Measurements from ENCODE around the gene TUBB2A.
"Not testable (repeated sequence)": the region's sequence is repeated elsewhere in the genome, so short reads cannot be mapped to it uniquely, and the experiment has no call there.

TUBB2A gene

DNA sequence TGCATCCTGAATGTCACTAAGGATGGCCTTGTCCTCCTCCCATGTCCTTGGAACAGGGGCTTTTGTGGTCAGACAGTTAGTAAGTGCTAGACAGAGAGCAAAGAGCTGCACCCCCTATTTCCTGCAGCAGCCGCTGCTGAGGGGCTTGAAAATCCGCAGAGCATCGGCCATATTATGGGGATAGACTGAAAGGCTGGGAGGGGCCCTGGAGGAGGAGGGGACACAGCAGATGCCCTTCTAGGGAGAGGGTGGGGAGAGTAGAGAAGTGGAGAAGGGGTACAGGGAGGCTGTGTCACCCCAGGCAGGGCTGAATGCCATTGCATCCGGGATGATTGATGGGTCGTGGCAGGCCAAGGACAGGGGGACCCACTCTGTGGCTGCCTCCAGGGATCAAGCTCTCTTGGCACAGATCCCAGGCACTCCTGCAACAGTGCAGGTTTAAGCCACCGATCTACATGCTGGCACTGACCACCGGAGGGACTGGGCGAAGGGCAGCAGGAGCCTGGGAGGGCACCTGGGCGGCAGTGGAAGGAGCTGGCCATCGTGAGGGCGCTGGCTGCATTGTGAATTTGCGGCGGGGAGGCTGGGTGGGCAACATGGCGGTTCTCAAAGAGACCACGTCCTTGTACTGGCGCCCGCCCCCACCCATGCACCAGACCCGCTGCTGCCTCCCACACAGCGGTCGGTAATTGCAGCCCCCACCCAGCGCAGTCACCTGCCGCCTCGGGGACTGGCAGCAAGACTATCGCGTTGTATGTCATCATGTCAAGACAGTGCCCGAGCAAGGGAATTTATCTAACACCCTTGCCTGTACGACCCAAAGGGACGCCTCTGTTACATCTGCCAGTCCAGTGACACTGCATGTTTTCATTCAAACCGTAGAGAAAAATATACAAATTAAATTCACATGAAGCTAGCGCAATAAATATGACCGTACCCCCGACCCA is 887 bp downstream of the TUBB2A start:
- H3K36me3 ChIP-seq (ENCODE audit: control insufficient read depth in 5 of 5, insufficient read depth in 5 of 5, low read length in 5 of 5), result peaks cover 13 to 29% (median 25%) of the 10 kb centered on the region in 5 donors
- peak overlapping the region in 4 of 5 donors; percentile 71 to 91 (median 87) for H3K9ac ChIP-seq (ENCODE audit: low read length in 5 of 5)
- peak overlapping the region; percentile 98 for H3K27ac ChIP-seq (ENCODE audit: low read depth, low read length)
- H3K9me3 ChIP-seq (ENCODE audit: control insufficient read depth in 5 of 5, low read length in 5 of 5); H3K27me3 ChIP-seq (ENCODE audit: control insufficient read depth in 5 of 5, insufficient read depth in 4 of 5, low read length in 5 of 5): not testable (repeated sequence)
- peaks cover 4 to 44% (median 29%) of the 10 kb centered on the region in 5 donors for H3K4me1 ChIP-seq (ENCODE audit: control insufficient read depth in 5 of 5, insufficient read depth in 5 of 5, low read length in 5 of 5)
- peak overlapping the region; percentile 88 to 98 (median 95) for H3K4me3 ChIP-seq (ENCODE audit: low read depth in 1 of 5, low read length in 5 of 5)

DNA sequence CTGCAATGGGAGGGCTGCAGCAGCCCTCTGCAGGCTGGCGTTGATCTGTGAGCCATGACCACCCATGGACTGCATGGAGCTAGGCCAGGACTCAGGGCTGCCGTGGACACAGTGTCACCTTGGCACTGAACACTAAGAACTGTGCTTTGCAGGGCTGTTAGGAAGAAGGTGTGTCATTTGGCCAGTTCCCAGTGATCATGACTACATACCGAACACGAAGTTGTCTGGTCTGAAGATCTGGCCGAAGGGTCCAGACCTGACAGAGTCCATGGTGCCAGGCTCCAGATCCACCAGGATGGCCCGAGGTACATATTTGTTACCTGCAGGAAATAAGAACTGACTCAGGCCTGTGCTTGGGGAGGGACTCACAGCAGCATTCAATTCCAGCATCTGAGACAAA is 1.9 kb downstream of the TUBB2A start:
- H3K36me3 ChIP-seq (ENCODE audit: control insufficient read depth in 5 of 5, insufficient read depth in 5 of 5, low read length in 5 of 5), result peaks cover 13 to 32% (median 28%) of the 10 kb centered on the region in 5 donors
- H3K27ac ChIP-seq (ENCODE audit: low read depth, low read length), result peak overlapping the region; percentile 52
- peak overlapping the region; percentile 13 to 52 (median 19) for H3K4me3 ChIP-seq (ENCODE audit: low read depth in 1 of 5, low read length in 5 of 5)
- H3K27me3 ChIP-seq (ENCODE audit: control insufficient read depth in 5 of 5, insufficient read depth in 4 of 5, low read length in 5 of 5); H3K9ac ChIP-seq (ENCODE audit: low read length in 5 of 5); H3K9me3 ChIP-seq (ENCODE audit: control insufficient read depth in 5 of 5, low read length in 5 of 5): not testable (repeated sequence)
- H3K4me1 ChIP-seq (ENCODE audit: control insufficient read depth in 5 of 5, insufficient read depth in 5 of 5, low read length in 5 of 5), result peaks cover 4 to 43% (median 28%) of the 10 kb centered on the region in 5 donors

DNA sequence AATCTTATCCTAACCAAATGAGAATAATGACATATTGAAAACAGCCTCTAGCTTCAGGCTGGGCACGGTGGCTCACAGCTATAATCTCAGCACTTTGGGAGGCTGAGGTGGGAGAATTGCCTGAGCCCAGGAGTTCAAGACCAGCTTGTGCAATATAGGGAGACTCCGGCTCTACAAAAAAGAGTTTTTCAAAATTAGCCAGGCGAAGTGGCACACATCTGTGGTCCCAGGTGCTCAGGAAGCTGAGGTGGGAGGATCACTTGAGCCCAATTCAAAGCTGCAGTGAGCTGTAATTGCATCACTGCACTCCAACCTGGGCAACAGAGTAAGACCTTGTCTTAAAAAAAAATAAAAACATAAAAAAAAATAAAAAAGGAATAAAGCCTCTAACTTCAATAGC is 4.7 kb downstream of the TUBB2A start:
- Histone ChIP-seq H3K4me1 (ENCODE audit: control insufficient read depth in 5 of 5, insufficient read depth in 5 of 5, low read length in 5 of 5) (peaks cover 0 to 23% (median 20%) of the 10 kb centered on the region in 5 donors), H3K27ac (ENCODE audit: low read depth, low read length) (peak overlapping the region; percentile 9), H3K27me3 (ENCODE audit: control insufficient read depth in 5 of 5, insufficient read depth in 4 of 5, low read length in 5 of 5) (no peaks in the 10 kb centered on the region), H3K4me3 (ENCODE audit: low read depth in 1 of 5, low read length in 5 of 5) (no peak overlapping the region), H3K9me3 (ENCODE audit: control insufficient read depth in 5 of 5, low read length in 5 of 5) (no peaks in the 10 kb centered on the region), H3K36me3 (ENCODE audit: control insufficient read depth in 5 of 5, insufficient read depth in 5 of 5, low read length in 5 of 5) (peaks cover 17 to 55% (median 54%) of the 10 kb centered on the region in 5 donors), H3K9ac (ENCODE audit: low read length in 5 of 5) (no peak overlapping the region)

DNA sequence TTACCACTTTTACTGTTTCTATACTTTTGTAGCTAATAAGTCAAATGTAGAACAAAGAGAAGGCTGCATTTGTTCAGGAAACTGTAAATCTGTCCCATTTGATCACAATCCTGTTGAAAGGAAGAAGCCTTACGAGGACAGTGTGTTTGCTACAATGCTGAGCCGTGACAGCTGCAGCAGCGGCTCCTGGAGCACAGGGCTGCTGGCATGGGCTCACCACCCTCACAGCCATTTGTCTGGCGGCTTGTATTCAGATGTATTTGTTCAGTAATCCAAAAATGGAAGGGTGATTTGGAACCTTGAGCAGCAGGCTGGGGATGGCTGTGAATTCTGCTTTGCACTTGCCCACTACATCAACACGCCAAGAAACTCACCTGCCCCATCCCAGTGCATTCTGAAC is 5.7 kb downstream of the TUBB2A start:
- Histone ChIP-seq H3K36me3 (ENCODE audit: control insufficient read depth in 5 of 5, insufficient read depth in 5 of 5, low read length in 5 of 5) (peaks cover 17 to 64% (median 61%) of the 10 kb centered on the region in 5 donors), H3K4me1 (ENCODE audit: control insufficient read depth in 5 of 5, insufficient read depth in 5 of 5, low read length in 5 of 5) (peaks cover 0 to 19% (median 16%) of the 10 kb centered on the region in 5 donors), H3K9me3 (ENCODE audit: control insufficient read depth in 5 of 5, low read length in 5 of 5) (no peaks in the 10 kb centered on the region), H3K27ac (ENCODE audit: low read depth, low read length) (peak overlapping the region; percentile 9), H3K27me3 (ENCODE audit: control insufficient read depth in 5 of 5, insufficient read depth in 4 of 5, low read length in 5 of 5) (no peaks in the 10 kb centered on the region), H3K9ac (ENCODE audit: low read length in 5 of 5) (no peak overlapping the region), H3K4me3 (ENCODE audit: low read depth in 1 of 5, low read length in 5 of 5) (no peak overlapping the region)

DNA sequence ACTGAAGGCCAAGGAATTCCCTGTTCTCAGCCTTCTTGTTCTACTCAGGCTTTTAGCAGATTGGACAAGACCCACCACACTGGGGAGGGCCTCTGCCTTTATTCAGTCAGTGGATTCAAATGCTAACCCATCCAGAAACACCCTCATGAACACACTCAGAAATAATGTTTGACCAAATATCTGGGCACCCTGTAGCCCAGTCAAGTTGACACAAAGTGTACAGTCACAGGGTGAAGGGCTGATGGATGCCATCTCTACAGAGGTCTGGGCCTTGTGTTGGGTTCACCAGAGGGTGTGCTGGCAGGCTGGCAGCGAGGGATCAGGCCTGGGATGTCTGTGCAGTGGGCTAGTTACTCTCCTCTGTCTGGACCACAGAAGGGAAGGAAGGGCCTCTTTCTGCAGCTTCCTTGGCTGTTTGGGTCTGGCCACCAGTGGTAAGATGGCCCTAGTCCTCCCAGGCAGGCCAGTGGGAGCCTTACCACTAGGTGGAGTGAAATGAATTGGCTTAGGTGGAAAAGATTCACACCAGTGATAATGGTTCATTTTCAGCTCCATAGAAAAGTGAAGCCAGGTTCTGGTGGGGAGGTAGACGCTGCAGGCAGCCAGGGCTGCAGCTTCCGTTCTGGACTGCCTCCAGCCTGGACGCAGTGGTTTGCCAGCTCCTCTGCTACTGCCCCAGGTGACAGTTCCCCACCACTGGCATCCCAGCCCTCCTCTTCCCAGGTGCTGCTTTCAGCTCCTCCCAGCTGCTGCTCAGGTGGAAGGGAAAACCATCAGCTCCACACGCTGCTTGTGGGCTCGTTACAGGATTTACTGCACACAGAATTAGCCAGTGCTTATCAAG is 9.2 kb downstream of the TUBB2A start:
- peaks cover 14 to 62% (median 57%) of the 10 kb centered on the region in 5 donors for H3K36me3 ChIP-seq (ENCODE audit: control insufficient read depth in 5 of 5, insufficient read depth in 5 of 5, low read length in 5 of 5)
- H3K9me3 ChIP-seq (ENCODE audit: control insufficient read depth in 5 of 5, low read length in 5 of 5), result no peaks in the 10 kb centered on the region

DNA sequence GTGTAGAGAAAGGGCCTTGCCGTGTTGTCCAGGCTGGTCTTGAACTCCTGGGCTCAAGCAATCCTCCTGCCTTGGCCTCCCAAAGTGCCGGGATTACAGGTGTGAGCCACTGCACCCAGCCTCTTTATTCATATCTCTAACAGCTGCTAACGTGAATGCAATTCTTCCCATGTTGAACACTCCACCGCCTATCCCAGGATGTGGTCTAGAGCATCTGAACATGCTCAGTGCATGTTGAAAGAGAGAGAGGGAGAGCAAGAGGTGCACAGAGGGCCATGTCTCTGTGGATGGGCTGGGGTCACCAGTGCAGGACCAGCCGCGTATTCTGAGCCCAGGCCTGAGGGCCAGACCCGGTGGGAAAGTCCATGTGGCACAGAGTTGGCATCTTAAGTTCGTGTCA is 12.8 kb downstream of the TUBB2A start:
- no peak overlapping the region for H3K27ac ChIP-seq (ENCODE audit: low read depth, low read length)
- H3K4me1 ChIP-seq (ENCODE audit: control insufficient read depth in 5 of 5, insufficient read depth in 5 of 5, low read length in 5 of 5), result peaks cover 0 to 11% (median 7%) of the 10 kb centered on the region in 5 donors
- no peak overlapping the region for H3K4me3 ChIP-seq (ENCODE audit: low read depth in 1 of 5, low read length in 5 of 5)
- H3K36me3 ChIP-seq (ENCODE audit: control insufficient read depth in 5 of 5, insufficient read depth in 5 of 5, low read length in 5 of 5), result peaks cover 14 to 71% (median 65%) of the 10 kb centered on the region in 5 donors
- no peak overlapping the region for H3K9ac ChIP-seq (ENCODE audit: low read length in 5 of 5)
- no peaks in the 10 kb centered on the region for H3K9me3 ChIP-seq (ENCODE audit: control insufficient read depth in 5 of 5, low read length in 5 of 5)
- H3K27me3 ChIP-seq (ENCODE audit: control insufficient read depth in 5 of 5, insufficient read depth in 4 of 5, low read length in 5 of 5), result no peaks in the 10 kb centered on the region

More for the DNA sequence above, 9.2 kb downstream of the TUBB2A start:
- H3K4me3 ChIP-seq (ENCODE audit: low read depth in 1 of 5, low read length in 5 of 5), result no peak overlapping the region
- no peak overlapping the region for H3K9ac ChIP-seq (ENCODE audit: low read length in 5 of 5)
- peaks cover 0 to 5% (median 0%) of the 10 kb centered on the region in 5 donors for H3K4me1 ChIP-seq (ENCODE audit: control insufficient read depth in 5 of 5, insufficient read depth in 5 of 5, low read length in 5 of 5)
- no peak overlapping the region for H3K27ac ChIP-seq (ENCODE audit: low read depth, low read length)
- H3K27me3 ChIP-seq (ENCODE audit: control insufficient read depth in 5 of 5, insufficient read depth in 4 of 5, low read length in 5 of 5), result no peaks in the 10 kb centered on the region

DNA sequence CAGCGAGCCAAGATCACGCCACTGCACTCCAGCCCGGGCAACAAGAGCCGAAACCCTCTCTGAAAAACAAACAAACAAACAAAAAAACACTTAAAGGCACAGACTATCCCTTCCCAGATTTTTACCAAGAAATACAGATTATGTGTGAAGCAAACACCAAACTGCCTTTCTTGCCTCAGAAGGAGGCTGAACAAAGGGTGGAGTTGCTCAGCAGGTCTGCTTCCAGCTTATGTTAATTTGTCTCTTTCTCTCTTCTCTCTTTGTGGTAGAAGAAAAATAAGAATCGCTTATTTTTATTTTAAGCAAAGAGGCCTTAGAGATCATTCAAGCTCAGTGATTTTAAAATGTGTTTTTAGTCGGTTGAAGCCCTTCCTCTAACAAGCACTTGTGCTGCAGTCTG is 14.2 kb downstream of the TUBB2A start:
- H3K4me3 ChIP-seq (ENCODE audit: low read depth in 1 of 5, low read length in 5 of 5), result no peak overlapping the region
- H3K27ac ChIP-seq (ENCODE audit: low read depth, low read length), result no peak overlapping the region
- H3K9ac ChIP-seq (ENCODE audit: low read length in 5 of 5), result no peak overlapping the region
- no peaks in the 10 kb centered on the region for H3K9me3 ChIP-seq (ENCODE audit: control insufficient read depth in 5 of 5, low read length in 5 of 5)
- no peaks in the 10 kb centered on the region for H3K27me3 ChIP-seq (ENCODE audit: control insufficient read depth in 5 of 5, insufficient read depth in 4 of 5, low read length in 5 of 5)
- peaks cover 14 to 67% (median 64%) of the 10 kb centered on the region in 5 donors for H3K36me3 ChIP-seq (ENCODE audit: control insufficient read depth in 5 of 5, insufficient read depth in 5 of 5, low read length in 5 of 5)
- peaks cover 0 to 25% (median 18%) of the 10 kb centered on the region in 5 donors for H3K4me1 ChIP-seq (ENCODE audit: control insufficient read depth in 5 of 5, insufficient read depth in 5 of 5, low read length in 5 of 5)

DNA sequence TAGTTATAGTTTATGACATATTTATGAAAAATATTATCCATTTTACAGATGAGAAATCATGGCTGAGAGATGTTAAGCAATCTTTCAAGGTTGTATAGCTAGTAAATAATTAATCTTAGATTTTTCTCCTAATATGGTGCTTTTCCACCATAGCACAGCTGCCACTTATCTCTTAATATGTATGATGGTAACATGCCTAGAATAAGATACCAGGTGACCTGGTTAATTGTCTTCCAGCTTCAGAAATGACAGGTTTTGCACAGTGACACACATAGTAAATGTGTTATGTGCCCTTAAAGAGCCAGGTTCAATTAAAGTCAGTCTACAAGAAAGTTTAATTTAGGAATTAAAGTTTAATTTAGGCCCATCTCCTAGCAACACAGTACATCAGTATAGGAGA is 14.8 kb downstream of the TUBB2A start:
- Histone ChIP-seq H3K36me3 (ENCODE audit: control insufficient read depth in 5 of 5, insufficient read depth in 5 of 5, low read length in 5 of 5) (peaks cover 16 to 67% (median 64%) of the 10 kb centered on the region in 5 donors), H3K9me3 (ENCODE audit: control insufficient read depth in 5 of 5, low read length in 5 of 5) (no peaks in the 10 kb centered on the region), H3K27ac (ENCODE audit: low read depth, low read length) (no peak overlapping the region), H3K27me3 (ENCODE audit: control insufficient read depth in 5 of 5, insufficient read depth in 4 of 5, low read length in 5 of 5) (no peaks in the 10 kb centered on the region), H3K9ac (ENCODE audit: low read length in 5 of 5) (no peak overlapping the region), H3K4me1 (ENCODE audit: control insufficient read depth in 5 of 5, insufficient read depth in 5 of 5, low read length in 5 of 5) (peaks cover 0 to 28% (median 18%) of the 10 kb centered on the region in 5 donors), H3K4me3 (ENCODE audit: low read depth in 1 of 5, low read length in 5 of 5) (no peak overlapping the region)

DNA sequence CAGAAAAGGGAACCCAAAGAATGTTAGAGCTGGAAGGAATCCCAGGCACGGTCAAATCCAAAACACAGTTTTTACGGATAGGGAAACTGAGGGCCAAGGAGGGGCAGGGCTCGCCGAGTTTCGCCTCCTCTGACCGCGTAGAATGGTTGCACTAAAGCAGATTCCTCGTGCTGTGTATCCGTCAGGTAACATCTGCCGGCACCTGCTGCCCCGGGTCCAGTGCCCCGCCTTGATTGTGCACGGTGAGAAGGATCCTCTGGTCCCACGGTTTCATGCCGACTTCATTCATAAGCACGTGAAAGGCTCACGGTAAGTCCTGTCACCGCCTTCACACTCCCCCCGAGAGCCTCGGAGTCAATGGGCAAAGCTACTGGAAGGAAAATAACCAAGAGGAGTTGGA is 17.1 kb downstream of the TUBB2A start:
- no peaks in the 10 kb centered on the region for H3K27me3 ChIP-seq (ENCODE audit: control insufficient read depth in 5 of 5, insufficient read depth in 4 of 5, low read length in 5 of 5)
- H3K36me3 ChIP-seq (ENCODE audit: control insufficient read depth in 5 of 5, insufficient read depth in 5 of 5, low read length in 5 of 5), result peaks cover 19 to 84% (median 76%) of the 10 kb centered on the region in 5 donors
- no peak overlapping the region for H3K27ac ChIP-seq (ENCODE audit: low read depth, low read length)

More for the DNA sequence above, 17.1 kb downstream of the TUBB2A start:
- Histone ChIP-seq H3K9me3 (ENCODE audit: control insufficient read depth in 5 of 5, low read length in 5 of 5) (no peaks in the 10 kb centered on the region), H3K4me1 (ENCODE audit: control insufficient read depth in 5 of 5, insufficient read depth in 5 of 5, low read length in 5 of 5) (peaks cover 0 to 28% (median 18%) of the 10 kb centered on the region in 5 donors), H3K9ac (ENCODE audit: low read length in 5 of 5) (no peak overlapping the region), H3K4me3 (ENCODE audit: low read depth in 1 of 5, low read length in 5 of 5) (no peak overlapping the region)
